ENCODE data around the gene ZC3HAV1. TPM values are rescaled to one million over a fixed set of nuclear protein-coding genes. Genes with fewer than 3 reads are reported as not detected.
"Not testable (repeated sequence)": the region's sequence is repeated elsewhere in the genome, so short reads cannot be mapped to it uniquely, and the experiment has no call there.

The ZC3HAV1 gene
- total RNA-seq, 1 donor from 2014 or later, result 36.0 TPM

DNA sequence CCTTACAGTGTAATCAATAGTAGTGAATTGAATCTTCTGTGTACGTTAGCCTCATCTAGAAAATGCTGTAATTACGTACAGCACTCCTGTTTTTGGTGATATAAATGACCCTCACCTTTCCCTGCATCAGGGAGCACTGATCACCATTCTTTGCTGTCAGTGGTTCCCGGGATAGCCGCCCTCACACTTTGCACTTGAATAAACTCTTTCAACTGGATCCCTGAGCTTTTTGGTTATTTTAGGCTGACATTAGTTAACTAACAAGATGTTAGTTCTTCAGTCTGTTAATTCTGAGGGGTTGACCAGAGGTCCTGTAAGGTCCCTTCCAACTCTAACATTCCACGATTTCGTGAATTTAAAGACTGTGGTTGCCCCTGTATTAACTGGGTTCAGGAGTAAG, 23.4 kb upstream of the ZC3HAV1 start:
- Histone ChIP-seq H3K27me3 (no peaks in the 10 kb centered on the region), H3K4me3 (peak overlapping the region; percentile 60), H3K36me3 (no peaks in the 10 kb centered on the region), H3K9me3 (no peaks in the 10 kb centered on the region), H3K4me1 (peaks cover 8% of the 10 kb centered on the region), H3K27ac (peak overlapping the region; percentile 75)
- intact Hi-C loops (cut with DNase I), result no loop called here
- ATAC-seq, result no peak
- DNase-seq, result no peak
- TF ChIP-seq, protein P1, sequence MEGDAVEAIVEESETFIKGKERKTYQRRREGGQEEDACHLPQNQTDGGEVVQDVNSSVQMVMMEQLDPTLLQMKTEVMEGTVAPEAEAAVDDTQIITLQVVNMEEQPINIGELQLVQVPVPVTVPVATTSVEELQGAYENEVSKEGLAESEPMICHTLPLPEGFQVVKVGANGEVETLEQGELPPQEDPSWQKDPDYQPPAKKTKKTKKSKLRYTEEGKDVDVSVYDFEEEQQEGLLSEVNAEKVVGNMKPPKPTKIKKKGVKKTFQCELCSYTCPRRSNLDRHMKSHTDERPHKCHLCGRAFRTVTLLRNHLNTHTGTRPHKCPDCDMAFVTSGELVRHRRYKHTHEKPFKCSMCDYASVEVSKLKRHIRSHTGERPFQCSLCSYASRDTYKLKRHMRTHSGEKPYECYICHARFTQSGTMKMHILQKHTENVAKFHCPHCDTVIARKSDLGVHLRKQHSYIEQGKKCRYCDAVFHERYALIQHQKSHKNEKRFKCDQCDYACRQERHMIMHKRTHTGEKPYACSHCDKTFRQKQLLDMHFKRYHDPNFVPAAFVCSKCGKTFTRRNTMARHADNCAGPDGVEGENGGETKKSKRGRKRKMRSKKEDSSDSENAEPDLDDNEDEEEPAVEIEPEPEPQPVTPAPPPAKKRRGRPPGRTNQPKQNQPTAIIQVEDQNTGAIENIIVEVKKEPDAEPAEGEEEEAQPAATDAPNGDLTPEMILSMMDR (IDR thresholded peaks at IDR 0.05), result no peak

DNA sequence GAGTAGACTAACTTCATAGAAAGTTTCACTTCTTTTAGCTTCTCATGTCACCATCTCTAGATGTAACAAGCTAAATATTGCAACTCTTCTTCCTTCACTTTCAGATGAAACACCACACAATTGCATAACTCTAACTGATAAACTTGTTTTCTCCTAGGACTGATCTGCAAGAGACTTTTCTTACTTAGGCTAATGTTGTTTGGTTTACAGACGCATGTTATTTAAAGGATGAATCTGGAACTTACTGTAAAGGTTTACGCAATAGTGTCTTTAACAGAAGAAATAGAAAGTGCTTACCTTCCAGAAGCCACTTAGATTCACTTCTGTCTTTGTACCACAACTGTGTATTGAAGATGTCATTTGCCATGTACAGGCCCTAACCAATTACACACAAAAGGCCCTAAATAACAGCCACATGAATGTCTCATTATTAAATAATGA, 22.1 kb upstream of the ZC3HAV1 start:
- ATAC-seq, result no peak
- peaks cover 8% of the 10 kb centered on the region for H3K4me1 ChIP-seq
- intact Hi-C loops (cut with DNase I), result no loop called here

DNA sequence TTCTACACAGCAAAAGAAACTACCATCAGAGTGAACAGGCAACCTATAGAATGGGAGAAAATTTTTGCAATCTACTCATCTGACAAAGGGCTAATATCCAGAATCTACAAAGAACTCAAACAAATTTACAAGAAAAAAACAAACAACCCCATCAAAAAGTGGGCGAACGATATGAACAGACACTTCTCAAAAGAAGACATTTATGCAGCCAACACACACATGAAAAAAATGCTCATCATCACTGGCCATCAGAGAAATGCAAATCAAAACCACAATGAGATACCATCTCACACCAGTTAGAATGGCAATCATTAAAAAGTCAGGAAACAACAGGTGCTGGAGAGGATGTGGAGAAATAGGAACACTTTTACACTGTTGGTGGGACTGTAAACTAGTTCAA, 20.3 kb upstream of the ZC3HAV1 start:
- H3K4me3 ChIP-seq; H3K27me3 ChIP-seq; H3K27ac ChIP-seq; H3K9me3 ChIP-seq; DNase-seq; intact Hi-C loops (cut with DNase I); H3K36me3 ChIP-seq; ATAC-seq; H3K4me1 ChIP-seq: not testable (repeated sequence)

More for the DNA sequence above, 22.1 kb upstream of the ZC3HAV1 start:
- DNase-seq, result no peak
- H3K27me3 ChIP-seq, result no peaks in the 10 kb centered on the region
- H3K36me3 ChIP-seq, result no peaks in the 10 kb centered on the region
- H3K4me3 ChIP-seq, result no peak overlapping the region
- TF ChIP-seq, protein P1 (IDR thresholded peaks at IDR 0.05), result no peak
- H3K9me3 ChIP-seq, result no peaks in the 10 kb centered on the region
- H3K27ac ChIP-seq, result no peak overlapping the region

DNA sequence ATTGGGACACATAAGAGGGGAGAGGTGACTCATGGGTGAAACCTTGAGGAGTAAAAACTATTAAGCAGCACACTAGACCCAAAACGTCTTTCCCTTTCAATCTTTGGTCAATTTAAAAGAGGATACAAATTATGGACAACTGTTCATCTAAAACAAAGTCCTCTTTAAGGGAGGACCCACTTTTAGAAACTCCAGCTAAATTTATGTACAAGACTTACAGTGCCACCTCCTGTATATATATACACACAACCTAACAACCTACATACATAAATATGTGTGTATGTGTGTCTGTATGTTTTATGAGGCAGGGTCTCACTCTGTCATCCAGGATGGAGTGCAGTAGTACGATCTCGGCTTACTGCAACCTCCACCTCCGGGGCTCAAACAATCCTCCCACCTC, 18.1 kb upstream of the ZC3HAV1 start:
- intact Hi-C loops (cut with DNase I), result no loop called here
- no peak for ATAC-seq
- TF ChIP-seq, protein P1 (IDR thresholded peaks at IDR 0.05), result no peak

DNA sequence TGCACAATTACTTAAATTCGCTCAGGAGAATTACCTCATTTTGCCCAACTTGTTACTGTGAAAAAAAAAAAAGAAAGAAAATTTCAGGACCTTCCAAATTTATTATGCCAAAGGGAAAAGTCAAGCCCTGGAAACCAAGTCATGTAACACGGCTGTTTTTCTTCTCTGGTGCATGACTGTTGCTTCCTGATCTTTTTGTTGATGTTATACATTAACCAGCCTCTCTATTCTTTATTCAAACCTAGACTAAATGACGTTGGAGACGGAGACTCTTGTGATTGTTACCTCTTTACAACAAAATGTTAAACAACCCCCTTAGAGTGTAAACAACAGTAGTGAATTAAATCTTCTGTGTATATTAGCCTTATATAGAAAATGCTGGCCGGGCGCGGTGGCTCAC, 16.1 kb upstream of the ZC3HAV1 start:
- Histone ChIP-seq H3K27me3 (no peaks in the 10 kb centered on the region), H3K4me3 (no peak overlapping the region), H3K27ac (no peak overlapping the region), H3K9me3 (no peaks in the 10 kb centered on the region), H3K36me3 (no peaks in the 10 kb centered on the region), H3K4me1 (no peaks in the 10 kb centered on the region)
- intact Hi-C loops (cut with DNase I), result no loop called here
- no peak for DNase-seq
- TF ChIP-seq, protein P1 (IDR thresholded peaks at IDR 0.05), result no peak
- no peak for ATAC-seq

More for the DNA sequence above, 18.1 kb upstream of the ZC3HAV1 start:
- Histone ChIP-seq H3K36me3 (no peaks in the 10 kb centered on the region), H3K9me3 (no peaks in the 10 kb centered on the region), H3K4me1 (no peaks in the 10 kb centered on the region), H3K4me3 (no peak overlapping the region), H3K27me3 (no peaks in the 10 kb centered on the region), H3K27ac (no peak overlapping the region)
- no peak for DNase-seq

DNA sequence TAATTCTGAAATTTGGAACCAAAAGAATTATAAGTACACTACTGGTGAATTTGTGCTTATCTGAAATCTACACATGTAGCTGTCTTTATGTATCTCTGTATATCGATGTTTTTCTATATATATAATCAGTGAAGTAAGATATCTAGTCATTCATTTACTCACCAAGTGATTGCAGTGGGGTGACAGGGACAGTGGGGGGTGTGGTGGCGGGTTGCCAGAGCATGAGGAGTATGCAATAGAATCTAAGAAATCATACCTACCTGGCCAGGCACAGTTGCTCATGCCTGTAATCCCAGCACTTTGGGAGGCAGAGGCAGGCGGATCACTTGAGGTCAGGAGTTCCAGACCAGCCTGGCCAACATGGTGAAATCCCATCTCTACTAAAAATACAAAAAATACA, 15.5 kb upstream of the ZC3HAV1 start:
- H3K27me3 ChIP-seq; H3K4me3 ChIP-seq; H3K9me3 ChIP-seq; intact Hi-C loops (cut with DNase I); H3K4me1 ChIP-seq; H3K36me3 ChIP-seq; ATAC-seq; H3K27ac ChIP-seq; DNase-seq: not testable (repeated sequence)
